NCI-H128 (cell line): ENCODE results near the gene ENKD1.

ENCODE experiments used
- DNase-seq: peaks from one replicate; lab custom pipeline; 2025; ENCODE audit not compliant: unreplicated experiment; lab: John Stamatoyannopoulos, UW

Gene ENKD1

GRCh38 chr16:67679935-67680897 lies 13.7 kb upstream of the ENKD1 start:
- DNase-seq, result no peak

GRCh38 chr16:67678354-67679023 lies 11.9 kb upstream of the ENKD1 start:
- no peak for DNase-seq

GRCh38 chr16:67677712-67678111 lies 11.2 kb upstream of the ENKD1 start:
- no peak for DNase-seq

- no peak for DNase-seq
Observed at GRCh38 chr16:67676939-67677338, 10.4 kb upstream of the ENKD1 start.

- no peak for DNase-seq
Observed at GRCh38 chr16:67676516-67676915, 10.0 kb upstream of the ENKD1 start.

GRCh38 chr16:67675999-67676398 lies 9.4 kb upstream of the ENKD1 start:
- no peak for DNase-seq

- DNase-seq, result no peak
Observed at GRCh38 chr16:67675579-67675935, 9.0 kb upstream of the ENKD1 start.

- no peak for DNase-seq
Observed at GRCh38 chr16:67674851-67675578, 8.5 kb upstream of the ENKD1 start.

- DNase-seq, result no peak
Observed at GRCh38 chr16:67673712-67674580, 7.4 kb upstream of the ENKD1 start.

- DNase-seq, result no peak
Observed at GRCh38 chr16:67672739-67673662, 6.5 kb upstream of the ENKD1 start.

GRCh38 chr16:67672306-67672705 lies 5.8 kb upstream of the ENKD1 start:
- no peak for DNase-seq

GRCh38 chr16:67669499-67670101 lies 3.0 kb upstream of the ENKD1 start:
- DNase-seq, result no peak

- DNase-seq, result no peak
Observed at GRCh38 chr16:67668495-67669157, 2.1 kb upstream of the ENKD1 start.

GRCh38 chr16:67667817-67668494 lies 1.4 kb upstream of the ENKD1 start:
- peak; percentile 47 for DNase-seq

GRCh38 chr16:67667453-67667816 lies 885 bp upstream of the ENKD1 start:
- DNase-seq, result no peak

- DNase-seq, result no peak
Observed at GRCh38 chr16:67666032-67666551, 458 bp downstream of the ENKD1 start.

- DNase-seq, result no peak
Observed at GRCh38 chr16:67665598-67665997, 952 bp downstream of the ENKD1 start.

GRCh38 chr16:67664871-67665270 lies 1.7 kb downstream of the ENKD1 start:
- no peak for DNase-seq
